Right lobe of liver (tissue), 6 donors: ENCODE measurements around the gene RAB31. TPM values are rescaled to one million over a fixed set of nuclear protein-coding genes. Genes with fewer than 3 reads are reported as not detected.

Experiments
- ATAC-seq, 4 donors: fragments of 200-7000 bp; cut with Tn5 transposase; one replicate each; pipeline ENCODE4 v1.9.1; 2020; ENCODE audit warnings: mild to moderate bottlenecking in 4 of 4, moderate library complexity in 4 of 4
- DNase-seq, 3 donors: peaks; one replicate each; pipeline ENCODE4 v3.0.0-alpha.2; 2020
- H3K27ac ChIP-seq, 3 donors: fragments of 200-600 bp; one replicate each; pipeline ENCODE4 v1.8.0; 2022
- H3K27me3 ChIP-seq, 2 donors: fragments of 200-600 bp; one replicate each; pipeline ENCODE4 v1.8.0; 2022
- H3K36me3 ChIP-seq, 4 donors: fragments of 200-600 bp; sonication (generic) in 1 of 4; one replicate each; pipeline versions ENCODE4 v1.5.1 to v1.8.0; 2017 to 2022; ENCODE audit warnings: control low read depth in 1 of 4
- H3K4me1 ChIP-seq, 4 donors: fragments of 200-600 bp; sonication (generic) in 1 of 4; one replicate each; pipeline versions ENCODE4 v1.5.1 to v1.8.0; 2017 to 2022; ENCODE audit warnings: control low read depth in 1 of 4
- H3K4me3 ChIP-seq, 3 donors: fragments of 200-600 bp; one replicate each; pipeline ENCODE4 v1.8.0; 2022
- H3K9me3 ChIP-seq, 4 donors: fragments of 200-600 bp; sonication (generic) in 1 of 4; one replicate each; pipeline versions ENCODE4 v1.5.1 to v1.8.0; 2017 to 2022; ENCODE audit warnings: control low read depth in 1 of 4
- POLR2A ChIP-seq: fragments of 450-650 bp; IDR thresholded peaks from one replicate; pipeline ENCODE4 v1.6.1; 2017; ENCODE audit warnings: antibody characterized with exemption, mild to moderate bottlenecking
- WGBS: methylation state at CpG from one replicate; pipeline ENCODE4 v1.1.6; 2018; ENCODE audit warnings: low coverage, low lambda C conversion rate; ENCODE audit not compliant: insufficient coverage; ENCODE audit errors: missing lambda C conversion rate; 5-methylcytosine and 5-hydroxymethylcytosine counted together
- intact Hi-C, 2 donors: fragments of 100-400 bp; cut with DNase I; formaldehyde crosslinking; loops; one replicate each; pipeline versions ENCODE4 v1.11.2 to v1.14.1; 2022
- total RNA-seq, 6 experiments: library from RNA; depleted of rRNA in 2 of 6; stranded (reverse); fragments of >200 nt in 2 of 6; fragmentation: NEBNext Ultra II Directional in 3 of 6; extraction: Animal tissue kit (Norgen Biotek cat#: 25700) in 3 of 6; gene quantifications; one replicate each; pipeline versions ENCODE4 v1.1.0 to v1.2.4, GENCODE V29; 2016 to 2023
- TF ChIP-seq, protein P1 (sequence below), 4 donors: fragments of 200-600 bp in 3 of 4; fragments of 450-650 bp in 1 of 4; IDR thresholded peaks; one replicate each; pipeline versions ENCODE4 v1.5.1 to v1.8.0; 2016 to 2022; ENCODE audit warnings: antibody characterized with exemption in 4 of 4, mild to moderate bottlenecking in 2 of 4
- donor health status: DM: no; HTN: yes; CAD: no.
- donor health status: DM: no; HTN: no; CAD: no.
- donor health status: DM: no; HTN: no; CAD: no.
- donor health status: DM: no; HTN: yes; CAD: no.
- donor health status: DM: no; HTN: yes; CAD: no.

RAB31 gene
- total RNA-seq, 6 experiments from 2014 or later, result 3.0 to 14.3 (median 5.4) TPM

GRCh38 chr18:9868857-9869714 lies 161.0 kb downstream of the RAB31 start:
- WGBS, result 68% methylated on average over 4 of the region's 6 CpGs
- H3K4me1 ChIP-seq, result peaks cover 0 to 10% (median 0%) of the 10 kb centered on the region in 4 donors
- H3K4me3 ChIP-seq, result no peak overlapping the region
- no peak for DNase-seq
- no peaks in the 10 kb centered on the region for H3K27me3 ChIP-seq
- ATAC-seq, result no peak
- no peaks in the 10 kb centered on the region for H3K9me3 ChIP-seq
- intact Hi-C loops, result no loop called here
- H3K27ac ChIP-seq, result no peak overlapping the region
- TF ChIP-seq, protein P1, sequence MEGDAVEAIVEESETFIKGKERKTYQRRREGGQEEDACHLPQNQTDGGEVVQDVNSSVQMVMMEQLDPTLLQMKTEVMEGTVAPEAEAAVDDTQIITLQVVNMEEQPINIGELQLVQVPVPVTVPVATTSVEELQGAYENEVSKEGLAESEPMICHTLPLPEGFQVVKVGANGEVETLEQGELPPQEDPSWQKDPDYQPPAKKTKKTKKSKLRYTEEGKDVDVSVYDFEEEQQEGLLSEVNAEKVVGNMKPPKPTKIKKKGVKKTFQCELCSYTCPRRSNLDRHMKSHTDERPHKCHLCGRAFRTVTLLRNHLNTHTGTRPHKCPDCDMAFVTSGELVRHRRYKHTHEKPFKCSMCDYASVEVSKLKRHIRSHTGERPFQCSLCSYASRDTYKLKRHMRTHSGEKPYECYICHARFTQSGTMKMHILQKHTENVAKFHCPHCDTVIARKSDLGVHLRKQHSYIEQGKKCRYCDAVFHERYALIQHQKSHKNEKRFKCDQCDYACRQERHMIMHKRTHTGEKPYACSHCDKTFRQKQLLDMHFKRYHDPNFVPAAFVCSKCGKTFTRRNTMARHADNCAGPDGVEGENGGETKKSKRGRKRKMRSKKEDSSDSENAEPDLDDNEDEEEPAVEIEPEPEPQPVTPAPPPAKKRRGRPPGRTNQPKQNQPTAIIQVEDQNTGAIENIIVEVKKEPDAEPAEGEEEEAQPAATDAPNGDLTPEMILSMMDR (IDR thresholded peaks at IDR 0.05), result no peak
- no peaks in the 10 kb centered on the region for H3K36me3 ChIP-seq

DNA sequence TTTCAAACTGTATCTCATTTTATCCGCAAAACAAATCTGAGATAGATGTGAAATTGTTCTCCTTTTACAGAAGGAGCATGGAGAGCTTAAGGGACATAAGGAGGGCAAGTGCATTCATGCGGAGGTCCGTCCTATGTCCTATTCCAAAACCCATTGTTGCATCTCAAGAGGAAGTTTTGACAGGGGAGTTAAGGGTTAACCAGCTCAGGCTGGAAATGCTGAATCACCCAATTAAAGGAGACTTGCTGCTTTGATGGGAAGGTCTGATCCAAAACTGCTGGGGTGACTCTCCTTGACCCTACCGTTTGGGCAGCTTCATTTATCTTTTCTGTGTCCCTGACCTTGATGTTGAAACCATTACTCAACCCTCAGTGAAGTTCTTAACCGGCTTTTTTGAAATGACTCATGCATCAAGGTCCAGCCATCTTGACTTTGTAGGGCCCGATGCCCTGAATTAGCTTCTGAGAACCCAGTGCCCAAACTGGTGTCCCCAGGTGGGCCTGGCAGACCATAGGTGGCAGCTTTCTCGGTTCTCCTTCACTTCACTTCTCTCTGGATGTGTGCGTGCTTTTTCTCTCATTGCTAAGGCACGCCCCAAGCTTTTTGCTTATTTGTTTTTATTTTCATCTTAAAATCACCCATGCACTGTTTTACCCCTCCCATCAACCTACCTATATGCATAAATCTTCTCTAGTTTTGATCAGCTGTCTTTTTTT lies 161.8 kb downstream of the RAB31 start:
- peaks cover 0 to 10% (median 0%) of the 10 kb centered on the region in 4 donors for H3K4me1 ChIP-seq
- no peak overlapping the region for H3K4me3 ChIP-seq
- DNase-seq (no peak), ATAC-seq (peak in 3 of 4 donors; percentile 59 to 76 (median 70))
- intact Hi-C loops, result no loop called here
- H3K27me3 ChIP-seq, result no peaks in the 10 kb centered on the region
- H3K27ac ChIP-seq, result no peak overlapping the region
- 56% methylated on average over 9 of the region's 9 CpGs for WGBS
- no peaks in the 10 kb centered on the region for H3K36me3 ChIP-seq
- no peaks in the 10 kb centered on the region for H3K9me3 ChIP-seq
- no peak for TF ChIP-seq POLR2A
- TF ChIP-seq, protein P1 (IDR thresholded peaks at IDR 0.05), result no peak

- ATAC-seq, result no peak
These were observed 162.4 kb downstream of the RAB31 start for GRCh38 chr18:9870431-9871008.

DNA sequence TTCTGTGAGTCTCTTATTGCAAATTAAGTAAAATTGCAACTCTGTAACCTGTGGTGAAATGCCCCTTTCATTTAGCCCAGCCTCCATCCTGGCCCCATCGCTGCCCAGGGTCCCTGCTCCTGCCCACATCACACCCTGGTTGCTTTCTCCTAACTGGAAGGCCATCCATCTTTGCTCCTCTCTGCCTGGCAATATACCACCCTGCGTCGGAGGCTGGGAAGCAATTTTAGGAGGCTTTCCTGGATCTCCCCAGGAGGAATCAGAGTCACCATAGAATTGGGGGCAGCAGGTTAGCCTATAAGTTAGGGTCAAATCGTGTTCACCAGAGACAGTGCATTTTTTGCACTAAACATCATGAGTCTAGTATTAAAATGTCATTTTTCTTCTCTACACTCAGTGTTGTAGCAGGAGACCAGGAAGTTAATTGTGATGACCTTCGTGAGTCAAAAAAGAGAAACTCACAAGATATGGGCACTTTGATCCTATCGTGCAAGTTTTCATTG lies 163.2 kb downstream of the RAB31 start:
- no peaks in the 10 kb centered on the region for H3K27me3 ChIP-seq
- 83% methylated on average over 6 of the region's 6 CpGs for WGBS
- TF ChIP-seq, protein P1 (IDR thresholded peaks at IDR 0.05), result no peak
- TF ChIP-seq POLR2A, result no peak
- no peak overlapping the region for H3K27ac ChIP-seq
- DNase-seq, result peak in 1 of 3 donors; percentile 13
- intact Hi-C loops, result no loop called here
- ATAC-seq, result no peak
- peaks cover 0 to 10% (median 0%) of the 10 kb centered on the region in 4 donors for H3K4me1 ChIP-seq
- no peaks in the 10 kb centered on the region for H3K9me3 ChIP-seq
- H3K36me3 ChIP-seq, result no peaks in the 10 kb centered on the region
- no peak overlapping the region for H3K4me3 ChIP-seq

More at GRCh38 chr18:9870431-9871008, 162.4 kb downstream of the RAB31 start:
- 59% methylated on average over 4 of the region's 4 CpGs for WGBS
- Histone ChIP-seq H3K9me3 (no peaks in the 10 kb centered on the region), H3K27me3 (no peaks in the 10 kb centered on the region), H3K36me3 (no peaks in the 10 kb centered on the region), H3K4me1 (peaks cover 0 to 10% (median 0%) of the 10 kb centered on the region in 4 donors), H3K27ac (no peak overlapping the region), H3K4me3 (no peak overlapping the region)
- peak in 1 of 3 donors; percentile 40 for DNase-seq
- no peak for TF ChIP-seq POLR2A
- TF ChIP-seq, protein P1 (IDR thresholded peaks at IDR 0.05), result no peak
- intact Hi-C loops, result no loop called here
